Sigmoid colon (tissue), 7 donors: ENCODE measurements around the gene PDGFRB. TPM values are rescaled to one million over a fixed set of nuclear protein-coding genes. Genes with fewer than 3 reads are reported as not detected.

Experiments
- DNase-seq: peaks from one replicate; pipeline ENCODE4 v3.0.0-alpha.2; 2019
- H3K27ac ChIP-seq, 4 donors: fragments of 200-600 bp; sonication (generic); one replicate each; pipeline ENCODE4 v1.5.1; 2016 to 2019; ENCODE audit warnings: mild to moderate bottlenecking in 1 of 4
- H3K27me3 ChIP-seq, 3 donors: fragments of 200-600 bp; sonication (generic); one replicate each; pipeline ENCODE4 v1.5.1; 2019; ENCODE audit warnings: mild to moderate bottlenecking in 1 of 3
- H3K36me3 ChIP-seq, 4 donors: fragments of 200-600 bp; sonication (generic); one replicate each; pipeline ENCODE4 v1.5.1; 2016 to 2019
- H3K4me1 ChIP-seq, 4 donors: fragments of 200-600 bp; sonication (generic); one replicate each; pipeline ENCODE4 v1.5.1; 2017 to 2019
- H3K4me3 ChIP-seq, 4 donors: fragments of 200-600 bp; sonication (generic); one replicate each; pipeline ENCODE4 v1.5.1; 2017 to 2019; ENCODE audit warnings: mild to moderate bottlenecking in 2 of 4, moderate library complexity in 1 of 4
- H3K9me3 ChIP-seq, 4 donors: fragments of 200-600 bp in 3 of 4; sonication (generic) in 3 of 4; one replicate each; pipeline versions ENCODE4 v1.5.1 to v1.6.1; 2013 to 2019
- CTCF ChIP-seq, 4 experiments: fragments of 450-650 bp in 3 of 4; fragments of 200-600 bp in 1 of 4; IDR thresholded peaks; one replicate each; pipeline ENCODE4 v1.5.1; 2016 to 2019; ENCODE audit warnings: antibody characterized with exemption in 4 of 4, mild to moderate bottlenecking in 3 of 4, moderate library complexity in 2 of 4
- EP300 ChIP-seq, 4 donors: sonication (generic); formaldehyde crosslinking; IDR thresholded peaks; one replicate each; pipeline ENCODE4 v1.6.1; 2017; ENCODE audit warnings: antibody characterized with exemption in 4 of 4
- POLR2A ChIP-seq, 2 donors: fragments of 450-650 bp; IDR thresholded peaks; one replicate each; pipeline ENCODE4 v1.6.1; 2016; ENCODE audit warnings: antibody characterized with exemption in 2 of 2, mild to moderate bottlenecking in 2 of 2, moderate library complexity in 2 of 2
- POLR2AphosphoS5 ChIP-seq, 4 donors: sonication (generic); formaldehyde crosslinking; IDR thresholded peaks; one replicate each; pipeline ENCODE4 v1.6.1; 2017; ENCODE audit warnings: antibody characterized with exemption in 4 of 4
- WGBS, 2 donors: extraction: QIAGEN DNeasy Blood & Tissue Kit; methylation state at CpG; one replicate each; pipeline ENCODE4 v1.1.7; 2013; 5-methylcytosine and 5-hydroxymethylcytosine counted together
- intact Hi-C: fragments of 100-400 bp; cut with DNase I; formaldehyde crosslinking; loops from one replicate; pipeline ENCODE4 v1.15.1; 2023
- polyA plus RNA-seq, 3 donors: library from polyadenylated mRNA; stranded (reverse); fragments of 200-250 nt; gene quantifications; one replicate each; pipeline ENCODE4 v1.2.3, GENCODE V29; 2013
- total RNA-seq, 4 donors: library from RNA; depleted of rRNA; stranded (reverse); fragments of >200 nt; gene quantifications; one replicate each; pipeline ENCODE4 v1.1.0, GENCODE V29; 2016
- donor health status: healthy with polysubstance abuse.
- donor health status: Bipolar disorder and iron deficiency.
- donor health status: healthy.

PDGFRB gene
- total and polyA plus RNA-seq, 7 donors, result 3.9 to 104 (median 54.9) TPM

- Histone ChIP-seq H3K4me1 (peaks cover 0 to 12% (median 0%) of the 10 kb centered on the region in 4 donors), H3K36me3 (peaks cover 0 to 24% (median 0%) of the 10 kb centered on the region in 4 donors), H3K27me3 (no peaks in the 10 kb centered on the region), H3K27ac (peak overlapping the region; percentile 23 to 36 (median 32)), H3K4me3 (no peak overlapping the region), H3K9me3 (no peaks in the 10 kb centered on the region)
- WGBS, 2 donors, result 78 to 81% methylated on average over 6 of the region's 6 CpGs
- intact Hi-C loops, result no loop called here
- TF ChIP-seq CTCF (IDR thresholded peaks at IDR 0.05), result no peak
- no peak for TF ChIP-seq EP300 (IDR thresholded peaks at IDR 0.05)
- TF ChIP-seq POLR2A (IDR thresholded peaks at IDR 0.05), result no peak
- no peak for TF ChIP-seq POLR2AphosphoS5 (IDR thresholded peaks at IDR 0.05)
- DNase-seq, result peak; percentile 85
These were observed 43.2 kb downstream of the PDGFRB start for GRCh38 chr5:150112201-150113046.

- Histone ChIP-seq H3K4me1 (peaks cover 0 to 12% (median 0%) of the 10 kb centered on the region in 4 donors), H3K4me3 (no peak overlapping the region), H3K36me3 (peaks cover 0 to 14% (median 0%) of the 10 kb centered on the region in 4 donors), H3K9me3 (no peaks in the 10 kb centered on the region), H3K27ac (peak overlapping the region in 1 of 4 donors; percentile 33), H3K27me3 (no peaks in the 10 kb centered on the region)
- no peak for TF ChIP-seq POLR2A (IDR thresholded peaks at IDR 0.05)
- no peak for TF ChIP-seq CTCF (IDR thresholded peaks at IDR 0.05)
- no peak for TF ChIP-seq EP300 (IDR thresholded peaks at IDR 0.05)
- no peak for TF ChIP-seq POLR2AphosphoS5 (IDR thresholded peaks at IDR 0.05)
- 89 to 91% methylated on average over 8 of the region's 8 CpGs for WGBS, 2 donors
- intact Hi-C loops, result no loop called here
- no peak for DNase-seq
These were observed 44.5 kb downstream of the PDGFRB start for GRCh38 chr5:150111122-150111521.

- no peak for DNase-seq
- H3K9me3 ChIP-seq, result no peaks in the 10 kb centered on the region
- no peak overlapping the region for H3K27ac ChIP-seq
- TF ChIP-seq POLR2AphosphoS5 (IDR thresholded peaks at IDR 0.05) (no peak), POLR2A (IDR thresholded peaks at IDR 0.05) (no peak), CTCF (IDR thresholded peaks at IDR 0.05) (no peak), EP300 (IDR thresholded peaks at IDR 0.05) (no peak)
- 57 to 71% methylated on average over 4 of the region's 4 CpGs for WGBS, 2 donors
- intact Hi-C loops, result no loop called here
- H3K27me3 ChIP-seq, result no peaks in the 10 kb centered on the region
- H3K4me1 ChIP-seq, result peaks cover 0 to 12% (median 0%) of the 10 kb centered on the region in 4 donors
- H3K36me3 ChIP-seq, result peaks cover 0 to 2% (median 0%) of the 10 kb centered on the region in 4 donors
- H3K4me3 ChIP-seq, result no peak overlapping the region
These were observed 45.7 kb downstream of the PDGFRB start for GRCh38 chr5:150109921-150110320.

GRCh38 chr5:150108711-150109514, 46.7 kb downstream of the PDGFRB start:
- 93 to 95% methylated on average over 11 of the region's 11 CpGs for WGBS, 2 donors
- no peaks in the 10 kb centered on the region for H3K36me3 ChIP-seq
- TF ChIP-seq EP300 (IDR thresholded peaks at IDR 0.05) (no peak), CTCF (IDR thresholded peaks at IDR 0.05) (no peak), POLR2A (IDR thresholded peaks at IDR 0.05) (no peak), POLR2AphosphoS5 (IDR thresholded peaks at IDR 0.05) (no peak)
- no peak overlapping the region for H3K27ac ChIP-seq
- no peaks in the 10 kb centered on the region for H3K27me3 ChIP-seq
- no peaks in the 10 kb centered on the region for H3K9me3 ChIP-seq
- H3K4me3 ChIP-seq, result no peak overlapping the region
- H3K4me1 ChIP-seq, result peaks cover 0 to 12% (median 0%) of the 10 kb centered on the region in 4 donors
- no peak for DNase-seq
- intact Hi-C loops, result no loop called here
